ENCODE measurements around the gene MLN.

Gene MLN

DNA sequence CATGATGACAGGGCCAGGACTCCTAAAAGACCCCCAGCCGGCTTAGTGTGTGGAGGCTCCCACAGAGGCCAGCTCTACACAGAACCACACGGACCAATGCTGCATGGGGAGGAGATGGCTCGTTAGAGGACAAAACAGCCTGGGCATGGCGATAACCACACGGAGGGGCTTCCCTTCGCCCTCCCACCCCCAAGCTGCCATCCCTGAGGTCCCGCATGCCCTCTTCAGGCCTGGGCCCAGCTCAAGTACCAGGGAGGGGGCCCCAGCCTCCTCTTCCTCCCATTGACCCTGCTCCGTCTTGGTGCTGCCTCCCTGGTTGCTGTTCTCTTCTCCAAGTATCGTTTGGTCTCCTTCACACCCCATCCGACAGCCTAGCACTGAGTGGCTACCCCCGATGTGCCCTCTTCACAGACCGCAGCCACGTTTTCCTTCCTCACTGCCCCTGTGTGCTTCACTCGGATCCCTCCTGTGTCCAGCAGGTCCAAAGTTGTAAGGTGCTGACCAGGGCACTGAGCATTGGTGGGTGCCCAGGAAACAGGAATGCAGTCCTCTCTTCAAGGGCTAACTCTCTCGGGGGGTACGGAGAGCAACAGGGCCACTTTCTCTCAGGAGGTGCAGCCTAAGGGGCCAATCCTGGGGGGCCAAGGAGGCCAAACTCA is 9.6 kb upstream of the MLN start:
- Mint-ChIP-seq H3K36me3 (peaks cover 5% of the 10 kb centered on the region), H3K27ac (no peak overlapping the region), H3K4me1 (peaks cover 2% of the 10 kb centered on the region), H3K9me3 (no peaks in the 10 kb centered on the region), H3K4me3 (no peak overlapping the region)
- DNase-seq (ENCODE audit: low spot score in 2 of 2) (no peak), ATAC-seq (no peak)

DNA sequence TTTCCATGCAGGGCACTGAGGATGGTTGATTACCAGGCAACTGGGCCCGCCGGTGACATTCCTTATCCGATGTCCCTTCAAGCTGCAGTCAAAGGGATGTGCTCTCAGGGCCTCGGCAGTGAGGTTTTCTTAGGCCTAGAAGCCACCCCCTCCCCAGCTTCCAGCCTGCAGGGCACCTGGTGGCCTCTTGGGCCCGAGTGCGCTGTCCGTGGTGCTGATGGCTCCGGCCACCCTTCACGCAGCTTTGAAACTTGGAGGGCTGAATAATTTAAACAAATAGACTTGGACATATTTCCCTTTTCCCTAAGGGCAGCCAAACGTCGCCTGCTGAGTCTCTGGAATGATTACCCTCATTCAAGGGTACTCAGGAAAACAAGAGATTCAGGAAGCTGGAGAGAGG is 8.9 kb upstream of the MLN start:
- peaks cover 5% of the 10 kb centered on the region for H3K36me3 Mint-ChIP-seq
- peaks cover 9% of the 10 kb centered on the region for H3K4me1 Mint-ChIP-seq
- DNase-seq (ENCODE audit: low spot score in 2 of 2): peak; percentile 15 to 60
- no peak overlapping the region for H3K27ac Mint-ChIP-seq
- no peak for ATAC-seq
- no peaks in the 10 kb centered on the region for H3K9me3 Mint-ChIP-seq
- H3K4me3 Mint-ChIP-seq: no peak overlapping the region

DNA sequence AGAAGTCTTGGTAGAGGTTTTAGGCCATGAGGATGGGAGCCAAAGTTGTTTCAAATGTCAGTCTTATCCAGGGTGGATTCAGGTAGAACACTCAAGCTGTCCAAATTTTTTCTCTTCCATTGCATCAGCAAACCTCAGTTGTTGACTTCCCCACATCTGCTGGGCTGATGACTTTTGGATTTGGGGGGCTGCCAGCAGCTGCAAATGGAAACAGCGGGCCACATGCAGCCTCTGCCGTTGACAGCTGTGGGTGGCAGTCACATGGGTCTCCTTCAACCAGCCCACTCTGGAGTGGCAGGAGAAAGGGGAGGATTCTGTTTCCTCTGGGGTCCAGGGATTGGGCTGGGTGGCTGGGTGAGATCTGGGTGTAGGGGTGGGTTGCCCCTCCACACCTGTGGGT is 5.8 kb upstream of the MLN start:
- Mint-ChIP-seq H3K9me3 (no peaks in the 10 kb centered on the region), H3K4me1 (peaks cover 19% of the 10 kb centered on the region), H3K36me3 (no peaks in the 10 kb centered on the region), H3K4me3 (no peak overlapping the region), H3K27ac (no peak overlapping the region)
- DNase-seq (ENCODE audit: low spot score in 2 of 2) (no peak), ATAC-seq (no peak)

GRCh38 chr6:33808641-33809180 is 4.9 kb upstream of the MLN start:
- ATAC-seq: no peak
- no peaks in the 10 kb centered on the region for H3K36me3 Mint-ChIP-seq
- H3K4me1 Mint-ChIP-seq: peaks cover 19% of the 10 kb centered on the region
- no peaks in the 10 kb centered on the region for H3K9me3 Mint-ChIP-seq
- DNase-seq (ENCODE audit: low spot score in 2 of 2): no peak
- H3K4me3 Mint-ChIP-seq: no peak overlapping the region
- no peak overlapping the region for H3K27ac Mint-ChIP-seq

DNA sequence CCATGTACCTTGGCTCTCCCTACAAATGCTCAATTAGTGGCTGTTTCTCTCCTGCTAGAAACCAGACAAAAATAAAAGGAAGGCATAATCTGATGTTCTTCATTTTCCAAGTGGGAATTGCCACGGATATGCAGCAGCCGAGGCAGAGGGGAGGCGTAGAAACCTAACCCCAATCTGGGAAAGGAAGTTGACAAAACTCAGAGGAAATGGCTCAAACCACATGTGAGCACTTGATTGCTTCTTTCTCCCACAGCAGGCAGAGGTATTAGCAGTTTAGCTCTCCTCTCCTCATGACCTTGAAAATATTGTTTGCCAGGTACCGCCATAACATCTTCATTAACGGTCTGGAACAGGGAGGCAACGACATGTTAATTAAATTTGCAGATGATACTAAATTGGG is 3.8 kb upstream of the MLN start:
- DNase-seq (ENCODE audit: low spot score in 2 of 2) (no peak), ATAC-seq (no peak)
- H3K4me3 Mint-ChIP-seq: no peak overlapping the region
- H3K36me3 Mint-ChIP-seq: no peaks in the 10 kb centered on the region
- peaks cover 19% of the 10 kb centered on the region for H3K4me1 Mint-ChIP-seq
- H3K27ac Mint-ChIP-seq: peak overlapping the region; percentile 56
- H3K9me3 Mint-ChIP-seq: no peaks in the 10 kb centered on the region

- H3K4me1 Mint-ChIP-seq: peaks cover 19% of the 10 kb centered on the region
- ATAC-seq (no peak), DNase-seq (ENCODE audit: low spot score in 2 of 2) (no peak)
- H3K27ac Mint-ChIP-seq: no peak overlapping the region
- no peaks in the 10 kb centered on the region for H3K9me3 Mint-ChIP-seq
- H3K4me3 Mint-ChIP-seq: no peak overlapping the region
- H3K36me3 Mint-ChIP-seq: no peaks in the 10 kb centered on the region
These were observed 3.0 kb upstream of the MLN start for GRCh38 chr6:33806841-33807240.

DNA sequence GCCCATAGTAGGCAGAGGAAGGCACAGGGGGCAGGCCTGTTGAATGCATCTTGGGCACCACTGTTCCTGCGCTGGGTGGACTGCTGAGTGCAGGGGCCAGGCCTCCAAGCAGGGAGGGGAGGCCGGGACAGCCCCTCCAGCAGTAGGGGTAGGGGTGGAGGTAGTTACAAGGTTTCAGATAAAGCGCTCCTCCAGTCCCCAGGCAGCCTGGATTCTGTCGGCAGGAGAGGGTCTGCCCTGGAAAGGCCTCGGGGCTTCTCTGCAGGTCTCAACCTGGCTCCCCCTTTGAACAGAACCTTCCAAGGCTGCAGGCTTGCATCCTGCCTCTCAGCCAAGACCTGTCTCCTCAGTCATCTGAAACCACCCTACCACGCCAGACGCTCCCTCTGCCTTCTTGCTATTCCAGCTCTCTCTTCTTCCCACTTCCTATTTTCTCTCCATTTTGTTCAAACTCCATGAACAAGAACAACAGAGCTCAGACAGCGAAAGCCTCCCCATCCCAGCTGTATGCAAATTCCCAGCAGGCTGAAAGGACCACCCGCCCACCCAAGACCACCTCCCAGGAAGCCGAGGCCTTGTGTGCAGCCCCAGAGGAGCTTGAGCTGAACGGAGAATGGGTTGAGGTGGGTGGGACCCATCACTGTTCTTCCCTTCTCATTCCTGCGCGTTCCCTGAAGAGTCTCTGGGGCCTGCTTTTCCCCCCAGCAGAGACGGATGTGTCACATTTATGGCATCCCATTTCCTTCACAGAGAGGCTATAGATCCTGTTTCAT is 1.4 kb downstream of the MLN start:
- no peak overlapping the region for H3K4me3 Mint-ChIP-seq
- no peak overlapping the region for H3K27ac Mint-ChIP-seq
- ATAC-seq: no peak
- H3K9me3 Mint-ChIP-seq: no peaks in the 10 kb centered on the region
- no peak for DNase-seq (ENCODE audit: low spot score in 2 of 2)
- no peaks in the 10 kb centered on the region for H3K36me3 Mint-ChIP-seq
- H3K4me1 Mint-ChIP-seq: peaks cover 8% of the 10 kb centered on the region

DNA sequence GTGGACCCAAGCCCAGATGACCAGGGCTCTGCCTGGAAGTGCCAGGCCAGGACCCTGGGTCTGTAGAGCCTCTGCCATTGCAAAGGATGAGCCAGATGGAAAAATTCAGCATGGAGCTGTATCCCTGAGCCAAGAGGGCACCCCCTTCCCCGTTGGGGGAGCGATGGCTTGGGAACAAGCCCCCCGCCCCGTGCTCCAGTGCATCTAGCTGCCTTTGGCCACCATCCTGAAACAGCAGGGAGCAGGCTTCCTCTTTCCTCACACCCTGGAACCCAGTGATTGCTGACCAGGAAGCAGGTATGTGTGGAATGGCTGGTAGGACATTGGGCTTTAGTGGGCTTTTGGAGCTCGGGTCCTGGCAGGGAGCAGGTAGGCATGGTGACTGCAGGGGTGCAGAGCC is 2.2 kb downstream of the MLN start:
- no peaks in the 10 kb centered on the region for H3K9me3 Mint-ChIP-seq
- ATAC-seq (no peak), DNase-seq (ENCODE audit: low spot score in 2 of 2) (no peak)
- H3K36me3 Mint-ChIP-seq: no peaks in the 10 kb centered on the region
- no peak overlapping the region for H3K27ac Mint-ChIP-seq
- peaks cover under 1% of the 10 kb centered on the region for H3K4me1 Mint-ChIP-seq
- no peak overlapping the region for H3K4me3 Mint-ChIP-seq

GRCh38 chr6:33800248-33800969 is 3.4 kb downstream of the MLN start:
- ATAC-seq (no peak), DNase-seq (ENCODE audit: low spot score in 2 of 2) (no peak)
- no peak overlapping the region for H3K27ac Mint-ChIP-seq
- H3K4me1 Mint-ChIP-seq: no peaks in the 10 kb centered on the region
- H3K36me3 Mint-ChIP-seq: no peaks in the 10 kb centered on the region
- H3K9me3 Mint-ChIP-seq: no peaks in the 10 kb centered on the region
- no peak overlapping the region for H3K4me3 Mint-ChIP-seq

DNA sequence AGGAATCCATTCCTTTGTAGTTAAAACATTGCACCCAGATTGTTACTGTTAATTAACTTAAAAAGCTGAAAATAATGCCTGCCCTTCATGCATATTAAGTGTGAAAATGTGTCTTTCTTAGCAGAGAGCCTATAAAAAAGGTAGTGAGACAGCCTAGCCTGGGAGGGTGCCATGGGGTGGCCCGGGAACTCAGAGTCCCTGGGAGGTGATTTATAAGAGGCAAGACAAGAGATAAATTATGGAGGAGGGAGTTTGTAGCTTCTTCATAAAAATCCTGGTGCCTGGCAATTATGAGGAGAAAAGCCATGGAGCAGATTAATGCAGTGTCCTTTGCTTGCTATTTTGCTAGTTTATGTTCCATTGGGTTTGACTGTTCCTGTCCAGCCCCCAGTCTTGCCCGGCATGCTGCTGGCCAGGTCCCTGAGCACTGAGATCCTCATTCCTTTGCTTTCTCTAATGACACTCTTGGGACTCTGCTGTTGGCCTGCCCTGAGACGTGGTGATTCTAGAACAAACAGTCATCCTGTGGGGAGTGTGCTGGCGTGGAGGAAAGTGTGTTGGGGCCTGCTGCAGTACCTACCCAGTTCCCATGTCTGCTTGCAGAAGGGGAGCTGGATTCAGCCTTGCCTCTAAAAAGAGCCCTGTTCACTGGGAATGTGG is 4.2 kb downstream of the MLN start:
- H3K36me3 Mint-ChIP-seq: no peaks in the 10 kb centered on the region
- DNase-seq (ENCODE audit: low spot score in 2 of 2): no peak
- H3K9me3 Mint-ChIP-seq: no peaks in the 10 kb centered on the region
- no peak overlapping the region for H3K4me3 Mint-ChIP-seq
- H3K4me1 Mint-ChIP-seq: no peaks in the 10 kb centered on the region
- no peak overlapping the region for H3K27ac Mint-ChIP-seq
- ATAC-seq: no peak

DNA sequence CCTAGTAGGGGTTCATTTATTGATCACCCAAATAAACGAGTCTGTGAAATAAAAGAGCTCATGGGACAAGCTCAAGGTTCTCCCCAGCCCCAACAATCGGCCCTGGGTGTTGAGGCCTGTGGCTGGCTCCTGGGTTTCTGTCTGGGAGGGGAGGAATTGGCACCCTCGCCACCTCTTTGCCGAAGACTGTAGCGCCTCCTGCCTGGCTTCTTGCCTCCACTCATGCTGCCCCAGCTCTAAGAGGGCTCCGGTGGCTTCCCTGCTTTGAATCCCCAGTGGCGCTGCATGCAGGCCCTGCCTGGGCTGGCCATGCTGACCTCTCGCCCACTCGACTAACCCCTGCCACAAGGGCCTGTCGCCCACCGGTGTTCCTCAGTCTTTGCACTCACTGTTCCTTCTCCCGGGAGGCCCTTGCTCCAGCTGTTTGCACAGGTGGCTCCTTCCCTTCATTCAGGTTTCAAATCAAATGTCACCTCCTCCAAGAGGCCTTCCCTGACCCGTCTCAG is 5.4 kb downstream of the MLN start:
- Mint-ChIP-seq H3K9me3 (no peaks in the 10 kb centered on the region), H3K4me3 (no peak overlapping the region), H3K4me1 (no peaks in the 10 kb centered on the region), H3K27ac (no peak overlapping the region), H3K36me3 (no peaks in the 10 kb centered on the region)
- DNase-seq (ENCODE audit: low spot score in 2 of 2) (no peak), ATAC-seq (no peak)

DNA sequence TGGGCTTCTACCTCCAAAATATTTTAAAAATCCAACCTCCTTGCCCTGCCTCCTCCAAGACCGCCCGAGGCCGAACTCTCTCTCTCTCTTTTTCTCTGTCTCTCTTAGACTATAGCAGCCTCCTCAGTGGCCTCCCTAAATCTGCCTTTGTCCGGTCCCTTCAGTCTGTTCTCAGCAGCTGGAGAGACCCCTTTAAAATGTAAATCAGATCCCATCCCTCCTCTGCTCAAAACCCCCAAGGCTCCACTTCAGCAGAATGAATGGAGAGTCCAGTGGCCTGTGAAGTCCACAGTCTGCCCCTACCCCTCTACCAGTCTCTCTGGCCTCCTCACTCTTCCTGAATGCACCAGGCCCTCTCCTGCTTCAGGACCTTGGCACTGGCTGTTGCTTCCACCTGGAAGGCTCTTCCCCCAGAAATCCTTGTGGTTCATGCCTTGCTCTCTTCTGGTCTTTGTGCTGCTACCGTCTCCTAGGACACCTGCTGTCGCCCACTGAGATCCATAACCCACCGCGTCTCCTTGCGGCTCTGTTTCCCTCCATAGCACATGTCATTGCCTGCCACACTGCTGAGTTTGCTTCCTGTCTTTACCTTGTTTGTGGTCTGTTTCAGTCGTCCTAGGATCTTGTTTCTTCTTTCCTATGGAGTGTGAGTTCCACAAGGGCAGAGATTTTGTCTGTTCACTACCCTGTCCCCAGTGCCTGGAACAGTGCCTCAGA is 6.0 kb downstream of the MLN start:
- H3K27ac Mint-ChIP-seq: no peak overlapping the region
- H3K4me3 Mint-ChIP-seq: no peak overlapping the region
- H3K4me1 Mint-ChIP-seq: no peaks in the 10 kb centered on the region
- DNase-seq (ENCODE audit: low spot score in 2 of 2) (no peak), ATAC-seq (no peak)
- no peaks in the 10 kb centered on the region for H3K9me3 Mint-ChIP-seq
- H3K36me3 Mint-ChIP-seq: no peaks in the 10 kb centered on the region

- H3K9me3 Mint-ChIP-seq: no peaks in the 10 kb centered on the region
- ATAC-seq (no peak), DNase-seq (ENCODE audit: low spot score in 2 of 2) (no peak)
- H3K4me3 Mint-ChIP-seq: no peak overlapping the region
- H3K4me1 Mint-ChIP-seq: no peaks in the 10 kb centered on the region
- H3K27ac Mint-ChIP-seq: no peak overlapping the region
- no peaks in the 10 kb centered on the region for H3K36me3 Mint-ChIP-seq
These were observed 8.7 kb downstream of the MLN start for GRCh38 chr6:33794910-33795623.

DNA sequence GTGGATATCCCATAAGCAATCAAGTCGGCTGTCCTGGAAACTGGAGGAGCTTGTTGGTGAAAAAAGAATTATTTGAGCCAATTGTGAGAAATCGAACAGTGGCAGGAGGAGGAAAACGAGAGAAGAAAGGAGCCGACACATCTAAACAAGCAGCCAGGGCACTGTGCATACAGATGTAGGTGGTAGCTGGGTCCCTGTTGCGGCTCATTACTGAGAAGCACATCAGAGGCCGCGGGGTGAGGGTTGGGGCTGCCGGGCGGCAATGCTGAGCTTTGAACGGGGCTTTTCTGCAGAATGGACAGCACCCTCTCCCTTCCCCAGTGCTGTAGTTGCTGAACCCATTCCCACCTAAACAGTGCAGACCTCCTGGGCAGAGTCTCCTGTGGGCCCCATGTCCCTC is 10.8 kb downstream of the MLN start:
- no peak for ATAC-seq
- Mint-ChIP-seq H3K4me1 (peaks cover 12% of the 10 kb centered on the region), H3K9me3 (no peaks in the 10 kb centered on the region), H3K36me3 (peaks cover 3% of the 10 kb centered on the region), H3K4me3 (no peak overlapping the region), H3K27ac (no peak overlapping the region)
- DNase-seq (ENCODE audit: low spot score in 2 of 2): no peak

All from stimulated activated effector memory CD8-positive, alpha-beta T cell treated with anti-CD3 and anti-CD28 coated beads, Interleukin-12 subunit alpha, Interleukin-12 subunit beta, amount 100 ng/mL, for 72 hours (primary cell).